Measurements from ENCODE around the gene DGKB. TPM values are rescaled to one million over a fixed set of nuclear protein-coding genes. Genes with fewer than 3 reads are reported as not detected.

Gene DGKB
- total RNA-seq, 2 donors from 2014 or later: 0.52 TPM; not detected in 1

- H3K27ac ChIP-seq: no peak overlapping the region
These were observed 262.8 kb downstream of the DGKB start for GRCh38 chr7:14639801-14640200.

DNA sequence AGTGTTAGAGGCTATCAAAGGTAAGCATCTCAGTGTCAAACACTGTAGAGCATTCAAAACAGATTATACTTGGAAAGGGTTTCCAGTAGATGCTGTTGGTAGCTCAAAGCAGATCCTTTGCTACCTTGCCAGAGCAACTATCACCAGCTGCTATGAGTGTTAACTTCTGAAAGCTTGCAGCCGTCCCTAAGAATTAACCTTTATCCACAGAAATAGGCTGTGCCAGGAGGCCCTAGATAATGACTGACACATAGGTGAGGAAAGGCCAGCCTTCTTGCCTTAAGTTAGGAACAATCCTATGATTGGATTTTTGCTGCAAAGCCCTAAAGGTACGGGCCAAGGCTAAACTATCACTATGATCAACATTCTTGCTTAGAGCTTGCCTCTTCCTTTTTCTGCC, 263.2 kb downstream of the DGKB start:
- H3K4me3 ChIP-seq: no peak overlapping the region
- no peaks in the 10 kb centered on the region for H3K36me3 ChIP-seq (replicated peaks in 1 of 2; ENCODE audit: insufficient read depth in 1 of 2, low read depth in 2 of 2)
- H3K27ac ChIP-seq: no peak overlapping the region
- peaks cover 26% of the 10 kb centered on the region for H3K4me1 ChIP-seq
- no peak for TF ChIP-seq POLR2A (IDR thresholded peaks at IDR 0.05)
- TF ChIP-seq, protein P1, sequence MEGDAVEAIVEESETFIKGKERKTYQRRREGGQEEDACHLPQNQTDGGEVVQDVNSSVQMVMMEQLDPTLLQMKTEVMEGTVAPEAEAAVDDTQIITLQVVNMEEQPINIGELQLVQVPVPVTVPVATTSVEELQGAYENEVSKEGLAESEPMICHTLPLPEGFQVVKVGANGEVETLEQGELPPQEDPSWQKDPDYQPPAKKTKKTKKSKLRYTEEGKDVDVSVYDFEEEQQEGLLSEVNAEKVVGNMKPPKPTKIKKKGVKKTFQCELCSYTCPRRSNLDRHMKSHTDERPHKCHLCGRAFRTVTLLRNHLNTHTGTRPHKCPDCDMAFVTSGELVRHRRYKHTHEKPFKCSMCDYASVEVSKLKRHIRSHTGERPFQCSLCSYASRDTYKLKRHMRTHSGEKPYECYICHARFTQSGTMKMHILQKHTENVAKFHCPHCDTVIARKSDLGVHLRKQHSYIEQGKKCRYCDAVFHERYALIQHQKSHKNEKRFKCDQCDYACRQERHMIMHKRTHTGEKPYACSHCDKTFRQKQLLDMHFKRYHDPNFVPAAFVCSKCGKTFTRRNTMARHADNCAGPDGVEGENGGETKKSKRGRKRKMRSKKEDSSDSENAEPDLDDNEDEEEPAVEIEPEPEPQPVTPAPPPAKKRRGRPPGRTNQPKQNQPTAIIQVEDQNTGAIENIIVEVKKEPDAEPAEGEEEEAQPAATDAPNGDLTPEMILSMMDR (IDR thresholded peaks at IDR 0.05): no peak
- peaks cover 0 to 9% (median 0%) of the 10 kb centered on the region in 3 donors for H3K9me3 ChIP-seq
- peak; percentile 27 for ATAC-seq
- no peaks in the 10 kb centered on the region for H3K27me3 ChIP-seq
- 28 to 63% methylated on average over 2 of the region's 2 CpGs for WGBS, 2 donors
- peak in 2 of 4 donors; percentile 3 to 29 for DNase-seq
- intact Hi-C loops (cut with DNase I): no loop called here

More at GRCh38 chr7:14639801-14640200, 262.8 kb downstream of the DGKB start:
- peak; percentile 18 for ATAC-seq
- Histone ChIP-seq H3K9me3 (peaks cover 0 to 9% (median 0%) of the 10 kb centered on the region in 3 donors), H3K4me1 (peaks cover 26% of the 10 kb centered on the region), H3K27me3 (no peaks in the 10 kb centered on the region), H3K36me3 (replicated peaks in 1 of 2; ENCODE audit: insufficient read depth in 1 of 2, low read depth in 2 of 2) (no peaks in the 10 kb centered on the region), H3K4me3 (no peak overlapping the region)
- DNase-seq: no peak
- WGBS, 2 donors: 52% methylated on average over 1 of the region's 1 CpG
- intact Hi-C loops (cut with DNase I): no loop called here
- no peak for TF ChIP-seq POLR2A (IDR thresholded peaks at IDR 0.05)
- TF ChIP-seq, protein P1 (IDR thresholded peaks at IDR 0.05): no peak

GRCh38 chr7:14637968-14638367, 264.6 kb downstream of the DGKB start:
- no peak for TF ChIP-seq POLR2A (IDR thresholded peaks at IDR 0.05)
- TF ChIP-seq, protein P1 (IDR thresholded peaks at IDR 0.05): no peak
- H3K27me3 ChIP-seq: no peaks in the 10 kb centered on the region
- intact Hi-C loops (cut with DNase I): no loop called here
- 76 to 79% methylated on average over 2 of the region's 2 CpGs for WGBS, 2 donors
- H3K27ac ChIP-seq: no peak overlapping the region
- H3K4me3 ChIP-seq: no peak overlapping the region
- H3K36me3 ChIP-seq (replicated peaks in 1 of 2; ENCODE audit: insufficient read depth in 1 of 2, low read depth in 2 of 2): no peaks in the 10 kb centered on the region
- H3K4me1 ChIP-seq: peaks cover 26% of the 10 kb centered on the region
- no peak for DNase-seq
- H3K9me3 ChIP-seq: peaks cover 0 to 1% (median 0%) of the 10 kb centered on the region in 3 donors
- no peak for ATAC-seq

DNA sequence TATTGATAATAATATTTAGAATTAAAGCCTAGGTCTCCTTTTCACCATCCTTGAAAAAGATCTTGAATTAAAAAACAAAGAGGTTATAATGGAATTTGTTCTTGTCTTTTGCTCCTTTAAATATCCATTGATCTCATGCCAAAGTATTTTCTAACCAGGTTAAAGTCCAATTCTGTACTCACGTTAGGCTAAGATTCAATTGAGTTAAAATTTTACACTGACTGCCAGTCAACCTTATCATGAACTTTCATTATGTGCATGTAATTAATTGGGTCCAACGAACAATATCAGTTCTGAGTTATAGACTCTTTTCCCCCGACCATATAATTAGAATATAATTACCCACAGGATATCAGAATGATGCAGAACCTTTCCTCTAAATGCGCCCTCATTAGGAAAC, 266.6 kb downstream of the DGKB start:
- TF ChIP-seq, protein P1 (IDR thresholded peaks at IDR 0.05): no peak
- TF ChIP-seq POLR2A (IDR thresholded peaks at IDR 0.05): no peak
- Histone ChIP-seq H3K4me1 (peaks cover 26% of the 10 kb centered on the region), H3K27ac (no peak overlapping the region), H3K36me3 (replicated peaks in 1 of 2; ENCODE audit: insufficient read depth in 1 of 2, low read depth in 2 of 2) (no peaks in the 10 kb centered on the region), H3K27me3 (no peaks in the 10 kb centered on the region), H3K9me3 (no peaks in the 10 kb centered on the region), H3K4me3 (no peak overlapping the region)
- peak; percentile 55 for ATAC-seq
- WGBS, 2 donors: 27 to 31% methylated on average over 4 of the region's 4 CpGs
- intact Hi-C loops (cut with DNase I): no loop called here
- DNase-seq: no peak

DNA sequence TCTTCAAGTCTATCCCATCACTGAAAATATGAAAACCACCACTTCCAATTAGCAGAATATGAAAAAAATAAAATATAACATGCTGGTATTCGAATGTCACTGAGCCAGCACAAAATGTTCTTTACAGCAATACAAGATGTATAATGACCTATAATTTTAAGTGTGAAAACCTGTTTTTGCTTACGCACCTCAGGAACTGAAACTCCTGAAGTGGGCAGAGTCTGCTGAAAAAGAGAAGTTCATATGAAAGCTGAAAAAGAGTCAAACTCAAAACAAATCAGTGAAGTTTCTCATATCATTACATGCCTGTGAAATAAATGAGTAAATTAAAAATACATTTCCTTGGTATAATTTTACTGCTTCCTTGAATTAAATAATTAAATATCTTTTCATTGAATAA, 272.5 kb downstream of the DGKB start:
- Histone ChIP-seq H3K27me3 (no peaks in the 10 kb centered on the region), H3K9me3 (no peaks in the 10 kb centered on the region), H3K4me1 (no peaks in the 10 kb centered on the region), H3K27ac (no peak overlapping the region), H3K4me3 (no peak overlapping the region), H3K36me3 (replicated peaks in 1 of 2; ENCODE audit: insufficient read depth in 1 of 2, low read depth in 2 of 2) (no peaks in the 10 kb centered on the region)
- WGBS, 2 donors: 76 to 83% methylated on average over 2 of the region's 2 CpGs
- DNase-seq (no peak), ATAC-seq (no peak)
- TF ChIP-seq, protein P1 (IDR thresholded peaks at IDR 0.05): no peak
- TF ChIP-seq POLR2A (IDR thresholded peaks at IDR 0.05): no peak
- intact Hi-C loops (cut with DNase I): no loop called here

Data from body of pancreas (tissue), 4 donors.